Muscle layer of duodenum (tissue), 2 donors: Measurements from ENCODE around the gene ZMPSTE24.

Experiments used
- H3K27ac ChIP-seq: one replicate; pipeline ENCODE4 v1.7.0; 2013; ENCODE audit warnings: mild to moderate bottlenecking, low read length
- H3K27me3 ChIP-seq: one replicate; pipeline ENCODE4 v1.7.0; 2013; ENCODE audit warnings: low read depth, mild to moderate bottlenecking, control low read depth, low read length
- H3K36me3 ChIP-seq, 2 donors: one replicate each; pipeline ENCODE4 v1.7.0; 2013; ENCODE audit warnings: low read length in 2 of 2, control low read depth in 1 of 2, mild to moderate bottlenecking in 1 of 2; ENCODE audit not compliant: insufficient read depth in 2 of 2, control insufficient read depth in 1 of 2
- H3K4me1 ChIP-seq, 2 donors: one replicate each; pipeline ENCODE4 v1.7.0; 2013; ENCODE audit warnings: low read length in 2 of 2, mild to moderate bottlenecking in 2 of 2, control low read depth in 1 of 2, moderate library complexity in 1 of 2; ENCODE audit not compliant: insufficient read depth in 2 of 2, control insufficient read depth in 1 of 2
- H3K4me3 ChIP-seq, 2 donors: one replicate each; pipeline ENCODE4 v1.7.0; 2013; ENCODE audit warnings: low read length in 2 of 2, low read depth in 1 of 2, mild to moderate bottlenecking in 1 of 2
- H3K9me3 ChIP-seq, 2 donors: one replicate each; pipeline ENCODE4 v1.7.0; 2013; ENCODE audit warnings: low read length in 2 of 2, control low read depth in 1 of 2, mild to moderate bottlenecking in 1 of 2; ENCODE audit not compliant: control insufficient read depth in 1 of 2
- donor health status: healthy.

The ZMPSTE24 gene

GRCh38 chr1:40243351-40243750, 14.7 kb upstream of the ZMPSTE24 start:
- H3K4me1 ChIP-seq, result no peaks in the 10 kb centered on the region
- peaks cover 4 to 8% of the 10 kb centered on the region in 2 donors for H3K36me3 ChIP-seq
- no peak overlapping the region for H3K4me3 ChIP-seq
- H3K27me3 ChIP-seq, result no peaks in the 10 kb centered on the region
- no peaks in the 10 kb centered on the region for H3K9me3 ChIP-seq
- no peak overlapping the region for H3K27ac ChIP-seq

GRCh38 chr1:40244138-40244744, 13.8 kb upstream of the ZMPSTE24 start:
- Histone ChIP-seq H3K4me1 (no peaks in the 10 kb centered on the region), H3K27ac (no peak overlapping the region), H3K4me3 (no peak overlapping the region), H3K36me3 (peaks cover 0 to 4% of the 10 kb centered on the region in 2 donors), H3K27me3 (no peaks in the 10 kb centered on the region), H3K9me3 (no peaks in the 10 kb centered on the region)

- no peaks in the 10 kb centered on the region for H3K4me1 ChIP-seq
- no peak overlapping the region for H3K27ac ChIP-seq
- no peaks in the 10 kb centered on the region for H3K36me3 ChIP-seq
- no peak overlapping the region for H3K4me3 ChIP-seq
- H3K27me3 ChIP-seq, result no peaks in the 10 kb centered on the region
- H3K9me3 ChIP-seq, result no peaks in the 10 kb centered on the region
Measured at GRCh38 chr1:40245686-40246085, 12.3 kb upstream of the ZMPSTE24 start.

- H3K4me1 ChIP-seq, result no peaks in the 10 kb centered on the region
- no peaks in the 10 kb centered on the region for H3K9me3 ChIP-seq
Measured at GRCh38 chr1:40247655-40248054, 10.4 kb upstream of the ZMPSTE24 start, which contains the start of gene TMCO2. Gene TMCO2, plus strand, starts transcription at chr1:40247937. Its CDS starts 57 bp downstream, at chr1:40247994.

GRCh38 chr1:40248412-40248811, 9.6 kb upstream of the ZMPSTE24 start:
- H3K9me3 ChIP-seq, result no peaks in the 10 kb centered on the region
- no peak overlapping the region for H3K4me3 ChIP-seq
- no peak overlapping the region for H3K27ac ChIP-seq
- no peaks in the 10 kb centered on the region for H3K27me3 ChIP-seq
- H3K4me1 ChIP-seq, result no peaks in the 10 kb centered on the region
- H3K36me3 ChIP-seq, result no peaks in the 10 kb centered on the region

More at GRCh38 chr1:40247655-40248054, 10.4 kb upstream of the ZMPSTE24 start, which contains the start of gene TMCO2:
- Histone ChIP-seq H3K27me3 (no peaks in the 10 kb centered on the region), H3K36me3 (no peaks in the 10 kb centered on the region), H3K4me3 (no peak within 1 kb of the TSS), H3K27ac (no peak within 1 kb of the TSS)

GRCh38 chr1:40251456-40251855, 6.6 kb upstream of the ZMPSTE24 start:
- Histone ChIP-seq H3K4me3 (no peak overlapping the region), H3K9me3 (no peaks in the 10 kb centered on the region), H3K36me3 (no peaks in the 10 kb centered on the region), H3K27ac (no peak overlapping the region), H3K27me3 (no peaks in the 10 kb centered on the region), H3K4me1 (peaks cover 0 to 13% of the 10 kb centered on the region in 2 donors)

GRCh38 chr1:40252601-40253000, 5.4 kb upstream of the ZMPSTE24 start:
- Histone ChIP-seq H3K4me1 (peaks cover 4 to 19% of the 10 kb centered on the region in 2 donors), H3K4me3 (no peak overlapping the region), H3K36me3 (no peaks in the 10 kb centered on the region), H3K27me3 (no peaks in the 10 kb centered on the region), H3K9me3 (no peaks in the 10 kb centered on the region), H3K27ac (no peak overlapping the region)

- Histone ChIP-seq H3K27me3 (no peaks in the 10 kb centered on the region), H3K27ac (no peak overlapping the region), H3K36me3 (peaks cover 1 to 3% of the 10 kb centered on the region in 2 donors), H3K9me3 (no peaks in the 10 kb centered on the region), H3K4me3 (no peak overlapping the region), H3K4me1 (peaks cover 4 to 29% of the 10 kb centered on the region in 2 donors)
Measured at GRCh38 chr1:40255231-40255630, 2.8 kb upstream of the ZMPSTE24 start.

- H3K27me3 ChIP-seq, result no peaks in the 10 kb centered on the region
- peaks cover 4 to 42% of the 10 kb centered on the region in 2 donors for H3K4me1 ChIP-seq
- no peaks in the 10 kb centered on the region for H3K9me3 ChIP-seq
- peak overlapping the region; percentile 100 for H3K27ac ChIP-seq
- peaks cover 14 to 16% of the 10 kb centered on the region in 2 donors for H3K36me3 ChIP-seq
- peak overlapping the region; percentile 96 to 99 for H3K4me3 ChIP-seq
Measured at GRCh38 chr1:40256401-40257084, 1.5 kb upstream of the ZMPSTE24 start.

- Histone ChIP-seq H3K27me3 (no peaks in the 10 kb centered on the region), H3K36me3 (peaks cover 18 to 22% of the 10 kb centered on the region in 2 donors), H3K27ac (peak overlapping the region; percentile 100), H3K4me1 (peaks cover 4 to 42% of the 10 kb centered on the region in 2 donors), H3K4me3 (peak overlapping the region; percentile 96 to 99), H3K9me3 (no peaks in the 10 kb centered on the region)
Measured at GRCh38 chr1:40257313-40257687, 736 bp upstream of the ZMPSTE24 start.

GRCh38 chr1:40258445-40258769, 371 bp downstream of the ZMPSTE24 start:
- Histone ChIP-seq H3K27me3 (no peaks in the 10 kb centered on the region), H3K4me1 (peaks cover 4 to 50% of the 10 kb centered on the region in 2 donors), H3K4me3 (peak overlapping the region; percentile 96 to 99), H3K36me3 (peaks cover 28 to 30% of the 10 kb centered on the region in 2 donors), H3K9me3 (no peaks in the 10 kb centered on the region), H3K27ac (peak overlapping the region; percentile 100)
